ENCODE data around the gene ATF3. TPM values are rescaled to one million over a fixed set of nuclear protein-coding genes. Genes with fewer than 3 reads are reported as not detected.
A peak's percentile ranks its signal among the peaks of the same experiment; 100 is the strongest.

The ATF3 gene
- total RNA-seq, 2 donors from 2014 or later = 6.0 to 14.8 TPM

- Histone ChIP-seq H3K9me3 (no peaks in the 10 kb centered on the region), H3K36me3 (no peaks in the 10 kb centered on the region), H3K27me3 (replicated peaks; ENCODE audit: insufficient read depth) (no peaks in the 10 kb centered on the region), H3K4me1 (replicated peaks) (no peaks in the 10 kb centered on the region), H3K27ac (no peak overlapping the region), H3K4me3 (no peak overlapping the region)
- DNase-seq (ENCODE audit: low spot score) = no peak
- 95% methylated on average over 3 of the region's 3 CpGs for WGBS
- intact Hi-C loops (cut with DNase I) = no loop called here
- TF ChIP-seq, protein P1, sequence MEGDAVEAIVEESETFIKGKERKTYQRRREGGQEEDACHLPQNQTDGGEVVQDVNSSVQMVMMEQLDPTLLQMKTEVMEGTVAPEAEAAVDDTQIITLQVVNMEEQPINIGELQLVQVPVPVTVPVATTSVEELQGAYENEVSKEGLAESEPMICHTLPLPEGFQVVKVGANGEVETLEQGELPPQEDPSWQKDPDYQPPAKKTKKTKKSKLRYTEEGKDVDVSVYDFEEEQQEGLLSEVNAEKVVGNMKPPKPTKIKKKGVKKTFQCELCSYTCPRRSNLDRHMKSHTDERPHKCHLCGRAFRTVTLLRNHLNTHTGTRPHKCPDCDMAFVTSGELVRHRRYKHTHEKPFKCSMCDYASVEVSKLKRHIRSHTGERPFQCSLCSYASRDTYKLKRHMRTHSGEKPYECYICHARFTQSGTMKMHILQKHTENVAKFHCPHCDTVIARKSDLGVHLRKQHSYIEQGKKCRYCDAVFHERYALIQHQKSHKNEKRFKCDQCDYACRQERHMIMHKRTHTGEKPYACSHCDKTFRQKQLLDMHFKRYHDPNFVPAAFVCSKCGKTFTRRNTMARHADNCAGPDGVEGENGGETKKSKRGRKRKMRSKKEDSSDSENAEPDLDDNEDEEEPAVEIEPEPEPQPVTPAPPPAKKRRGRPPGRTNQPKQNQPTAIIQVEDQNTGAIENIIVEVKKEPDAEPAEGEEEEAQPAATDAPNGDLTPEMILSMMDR (IDR thresholded peaks at IDR 0.05) = no peak
- TF ChIP-seq POLR2AphosphoS5 (IDR thresholded peaks at IDR 0.05) (no peak), POLR2A (IDR thresholded peaks at IDR 0.05) (no peak)
Measured at GRCh38 chr1:212594640-212595039, 13.9 kb upstream of the ATF3 start.

- H3K9me3 ChIP-seq = no peaks in the 10 kb centered on the region
- no peaks in the 10 kb centered on the region for H3K4me1 ChIP-seq (replicated peaks)
- WGBS = 91% methylated on average over 8 of the region's 8 CpGs
- H3K4me3 ChIP-seq = no peak overlapping the region
- intact Hi-C loops (cut with DNase I) = no loop called here
- H3K36me3 ChIP-seq = no peaks in the 10 kb centered on the region
- no peak for DNase-seq (ENCODE audit: low spot score)
- TF ChIP-seq, protein P1 (IDR thresholded peaks at IDR 0.05) = no peak
- TF ChIP-seq POLR2AphosphoS5 (IDR thresholded peaks at IDR 0.05) (no peak), POLR2A (IDR thresholded peaks at IDR 0.05) (no peak)
- no peaks in the 10 kb centered on the region for H3K27me3 ChIP-seq (replicated peaks; ENCODE audit: insufficient read depth)
- no peak overlapping the region for H3K27ac ChIP-seq
Measured at GRCh38 chr1:212595229-212595628, 13.3 kb upstream of the ATF3 start.

DNA sequence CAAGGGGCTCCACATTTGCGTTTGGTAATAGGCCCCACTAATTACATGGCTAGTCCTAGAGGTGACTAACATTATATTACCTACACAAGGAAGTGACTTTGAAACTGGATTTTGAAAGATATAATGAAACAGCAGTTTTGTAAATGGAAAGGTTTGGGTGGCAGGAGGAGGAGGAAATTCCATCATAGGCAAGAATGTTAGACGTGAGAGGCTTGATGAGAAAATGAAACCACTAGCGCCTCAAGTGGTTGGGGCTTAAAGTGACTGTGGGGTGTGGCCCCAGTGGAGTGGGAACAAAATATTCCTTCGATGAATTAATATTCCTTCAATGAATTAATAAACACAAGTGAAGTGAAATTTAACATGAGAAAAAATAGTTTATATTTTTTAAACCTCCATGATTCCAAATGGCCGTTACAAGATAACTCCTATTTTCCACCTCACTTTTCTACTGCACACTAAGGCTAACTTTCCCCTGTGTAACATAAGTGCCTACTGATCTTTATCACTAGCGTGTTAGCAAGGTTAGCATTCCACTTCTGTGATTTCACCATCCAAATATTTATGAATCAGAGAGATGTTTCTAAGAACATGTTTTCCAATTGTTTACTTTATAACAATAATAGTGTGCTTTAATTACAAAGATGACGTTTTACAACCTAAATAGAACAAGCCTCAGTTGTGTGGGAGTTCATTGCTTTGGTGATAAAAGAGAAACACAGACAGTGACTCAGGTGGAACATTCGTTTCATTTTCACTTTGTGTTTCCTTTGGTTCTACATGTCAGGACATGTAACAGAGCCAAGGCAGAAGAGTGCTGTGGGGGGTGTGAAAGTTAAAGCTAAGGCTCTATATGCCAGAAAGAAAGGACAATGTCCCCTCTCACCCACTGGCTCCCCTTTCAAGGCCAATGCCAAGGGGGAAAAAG, 12.5 kb upstream of the ATF3 start:
- H3K4me3 ChIP-seq = no peak overlapping the region
- DNase-seq (ENCODE audit: low spot score) = peak; percentile 38
- H3K27ac ChIP-seq = peak overlapping the region; percentile 55 to 62
- intact Hi-C loops (cut with DNase I) = no loop called here
- peak; percentile 93 for TF ChIP-seq POLR2AphosphoS5 (IDR thresholded peaks at IDR 0.05)
- TF ChIP-seq, protein P1 (IDR thresholded peaks at IDR 0.05) = peak in 3 of 4 experiments; percentile 23 to 52 (median 27)
- TF ChIP-seq POLR2A (IDR thresholded peaks at IDR 0.05) = no peak
- no peaks in the 10 kb centered on the region for H3K27me3 ChIP-seq (replicated peaks; ENCODE audit: insufficient read depth)
- no peaks in the 10 kb centered on the region for H3K36me3 ChIP-seq
- 25% methylated on average over 8 of the region's 8 CpGs for WGBS
- H3K4me1 ChIP-seq (replicated peaks) = no peaks in the 10 kb centered on the region
- no peaks in the 10 kb centered on the region for H3K9me3 ChIP-seq

DNA sequence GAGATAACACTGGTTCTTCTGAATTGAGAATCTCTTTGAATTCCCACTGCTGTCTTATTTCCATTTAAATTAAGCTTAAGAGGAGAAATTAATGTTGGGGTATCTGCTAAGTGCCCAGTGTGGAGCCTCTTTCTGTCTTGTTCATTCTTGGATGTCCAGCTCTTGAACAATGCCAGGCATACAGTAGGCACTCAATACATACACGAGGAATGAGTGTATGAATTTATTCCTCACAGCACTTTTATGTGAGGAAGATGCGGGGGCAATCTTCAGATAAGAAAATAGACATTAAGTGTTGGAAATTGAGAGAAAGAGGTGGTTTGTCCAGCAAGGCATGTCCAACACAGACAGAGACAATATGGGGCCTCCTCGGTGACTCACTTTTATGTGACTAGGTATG, 11.8 kb upstream of the ATF3 start:
- H3K27me3 ChIP-seq (replicated peaks; ENCODE audit: insufficient read depth) = no peaks in the 10 kb centered on the region
- no peaks in the 10 kb centered on the region for H3K9me3 ChIP-seq
- H3K4me1 ChIP-seq (replicated peaks) = no peaks in the 10 kb centered on the region
- H3K27ac ChIP-seq = peak overlapping the region; percentile 55 to 62
- DNase-seq (ENCODE audit: low spot score) = no peak
- TF ChIP-seq, protein P1 (IDR thresholded peaks at IDR 0.05) = no peak
- TF ChIP-seq POLR2AphosphoS5 (IDR thresholded peaks at IDR 0.05) (no peak), POLR2A (IDR thresholded peaks at IDR 0.05) (no peak)
- WGBS = 85% methylated on average over 3 of the region's 3 CpGs
- no peaks in the 10 kb centered on the region for H3K36me3 ChIP-seq
- no peak overlapping the region for H3K4me3 ChIP-seq
- intact Hi-C loops (cut with DNase I) = no loop called here

GRCh38 chr1:212597487-212597886, 11.1 kb upstream of the ATF3 start:
- no peaks in the 10 kb centered on the region for H3K27me3 ChIP-seq (replicated peaks; ENCODE audit: insufficient read depth)
- 97% methylated on average over 4 of the region's 4 CpGs for WGBS

More at GRCh38 chr1:212597487-212597886, 11.1 kb upstream of the ATF3 start:
- intact Hi-C loops (cut with DNase I) = no loop called here
- Histone ChIP-seq H3K36me3 (no peaks in the 10 kb centered on the region), H3K4me1 (replicated peaks) (no peaks in the 10 kb centered on the region), H3K4me3 (no peak overlapping the region), H3K9me3 (no peaks in the 10 kb centered on the region), H3K27ac (no peak overlapping the region)
- DNase-seq (ENCODE audit: low spot score) = no peak
- TF ChIP-seq, protein P1 (IDR thresholded peaks at IDR 0.05) = no peak
- TF ChIP-seq POLR2A (IDR thresholded peaks at IDR 0.05) = no peak
- no peak for TF ChIP-seq POLR2AphosphoS5 (IDR thresholded peaks at IDR 0.05)
